Measurements from ENCODE around the gene MDM2.
A peak's percentile ranks its signal among the peaks of the same experiment; 100 is the strongest.

Gene MDM2

GRCh38 chr12:68793975-68794652 lies 13.9 kb upstream of the MDM2 start:
- no peaks in the 10 kb centered on the region for H4K20me1 ChIP-seq (ENCODE audit: control insufficient read depth, insufficient read depth, low read depth, low read length)
- no peak overlapping the region for H3K27ac ChIP-seq (ENCODE audit: low read depth, low read length)
- no peaks in the 10 kb centered on the region for H3K9me2 ChIP-seq (replicated peaks; ENCODE audit: control insufficient read depth, low read length)
- H3K79me2 ChIP-seq (ENCODE audit: control insufficient read depth, low read length), result no peaks in the 10 kb centered on the region
- peak overlapping the region; percentile 36 for H3K4me3 ChIP-seq (ENCODE audit: low read length)
- no peaks in the 10 kb centered on the region for H3K36me3 ChIP-seq (ENCODE audit: control insufficient read depth, low read length)
- peak overlapping the region; percentile 56 for H3K4me2 ChIP-seq (ENCODE audit: low read length)
- H3K27me3 ChIP-seq (ENCODE audit: control insufficient read depth, low read length), result no peaks in the 10 kb centered on the region
- H3K4me1 ChIP-seq (ENCODE audit: control insufficient read depth, low read length), result peaks cover 60% of the 10 kb centered on the region
- no peak for TF ChIP-seq CTCF (IDR thresholded peaks at IDR 0.05; ENCODE audit: low read depth, low read length, poor library complexity, severe bottlenecking)
- no peak for TF ChIP-seq EZH2phosphoT487 (IDR thresholded peaks at IDR 0.05; ENCODE audit: borderline replicate concordance, low read length)
- peaks cover 5% of the 10 kb centered on the region; the same call in 1 of the 2 replicates for H3F3A ChIP-seq (ENCODE audit: control insufficient read depth, insufficient read depth)
- no peaks in the 10 kb centered on the region for H3K9me3 ChIP-seq (ENCODE audit: control insufficient read depth, insufficient read depth, low read length)

- Histone ChIP-seq H3K9me2 (replicated peaks; ENCODE audit: control insufficient read depth, low read length) (no peaks in the 10 kb centered on the region), H3K79me2 (ENCODE audit: control insufficient read depth, low read length) (no peaks in the 10 kb centered on the region), H4K20me1 (ENCODE audit: control insufficient read depth, insufficient read depth, low read depth, low read length) (no peaks in the 10 kb centered on the region), H3K9me3 (ENCODE audit: control insufficient read depth, insufficient read depth, low read length) (no peaks in the 10 kb centered on the region), H3K4me1 (ENCODE audit: control insufficient read depth, low read length) (peaks cover 58% of the 10 kb centered on the region), H3K4me3 (ENCODE audit: low read length) (peak overlapping the region; percentile 36), H3K27ac (ENCODE audit: low read depth, low read length) (no peak overlapping the region), H3K4me2 (ENCODE audit: low read length) (peak overlapping the region; percentile 56), H3K36me3 (ENCODE audit: control insufficient read depth, low read length) (no peaks in the 10 kb centered on the region), H3K27me3 (ENCODE audit: control insufficient read depth, low read length) (no peaks in the 10 kb centered on the region), H3F3A (ENCODE audit: control insufficient read depth, insufficient read depth) (peaks cover 5% of the 10 kb centered on the region; the same call in 1 of the 2 replicates)
- TF ChIP-seq EZH2phosphoT487 (IDR thresholded peaks at IDR 0.05; ENCODE audit: borderline replicate concordance, low read length) (no peak), CTCF (IDR thresholded peaks at IDR 0.05; ENCODE audit: low read depth, low read length, poor library complexity, severe bottlenecking) (no peak)
Measured at GRCh38 chr12:68794653-68795251, 13.2 kb upstream of the MDM2 start.

- Histone ChIP-seq H3K27ac (ENCODE audit: low read depth, low read length) (no peak overlapping the region), H3K4me1 (ENCODE audit: control insufficient read depth, low read length) (peaks cover 46% of the 10 kb centered on the region), H3K79me2 (ENCODE audit: control insufficient read depth, low read length) (no peaks in the 10 kb centered on the region), H3F3A (ENCODE audit: control insufficient read depth, insufficient read depth) (peaks cover 9% of the 10 kb centered on the region), H3K9me2 (replicated peaks; ENCODE audit: control insufficient read depth, low read length) (no peaks in the 10 kb centered on the region), H3K4me2 (ENCODE audit: low read length) (no peak overlapping the region), H3K4me3 (ENCODE audit: low read length) (no peak overlapping the region), H4K20me1 (ENCODE audit: control insufficient read depth, insufficient read depth, low read depth, low read length) (no peaks in the 10 kb centered on the region), H3K9me3 (ENCODE audit: control insufficient read depth, insufficient read depth, low read length) (no peaks in the 10 kb centered on the region), H3K36me3 (ENCODE audit: control insufficient read depth, low read length) (no peaks in the 10 kb centered on the region), H3K27me3 (ENCODE audit: control insufficient read depth, low read length) (no peaks in the 10 kb centered on the region)
- TF ChIP-seq EZH2phosphoT487 (IDR thresholded peaks at IDR 0.05; ENCODE audit: borderline replicate concordance, low read length) (no peak), CTCF (IDR thresholded peaks at IDR 0.05; ENCODE audit: low read depth, low read length, poor library complexity, severe bottlenecking) (no peak)
Measured at GRCh38 chr12:68796399-68796798, 11.6 kb upstream of the MDM2 start.
